Duodenal mucosa (tissue), 2 donors: Measurements from ENCODE around the gene RFT1.

Experiments used
- H3K27ac ChIP-seq: one replicate; pipeline ENCODE4 v1.7.0; 2013; ENCODE audit warnings: low read depth, low read length
- H3K27me3 ChIP-seq, 2 donors: one replicate each; pipeline ENCODE4 v1.7.0; 2013; ENCODE audit warnings: low read length in 2 of 2, control low read depth in 1 of 2; ENCODE audit not compliant: insufficient read depth in 2 of 2, control insufficient read depth in 1 of 2
- H3K36me3 ChIP-seq, 2 donors: one replicate each; pipeline ENCODE4 v1.7.0; 2013; ENCODE audit warnings: low read length in 2 of 2, control low read depth in 1 of 2; ENCODE audit not compliant: insufficient read depth in 2 of 2, control insufficient read depth in 1 of 2
- H3K4me1 ChIP-seq, 2 donors: one replicate each; pipeline ENCODE4 v1.7.0; 2013; ENCODE audit warnings: low read length in 2 of 2, control low read depth in 1 of 2; ENCODE audit not compliant: insufficient read depth in 2 of 2, control insufficient read depth in 1 of 2
- H3K4me3 ChIP-seq, 2 donors: one replicate each; pipeline ENCODE4 v1.7.0; 2013; ENCODE audit warnings: low read length in 2 of 2, low read depth in 1 of 2
- H3K9ac ChIP-seq, 2 donors: one replicate each; pipeline ENCODE4 v1.7.0; 2013; ENCODE audit warnings: low read length in 2 of 2, low read depth in 1 of 2
- H3K9me3 ChIP-seq, 2 donors: one replicate each; pipeline ENCODE4 v1.7.0; 2013; ENCODE audit warnings: low read length in 2 of 2, control low read depth in 1 of 2; ENCODE audit not compliant: control insufficient read depth in 1 of 2

Gene RFT1

GRCh38 chr3:53142986-53143385, 12.8 kb upstream of the RFT1 start:
- H3K36me3 ChIP-seq, result no peaks in the 10 kb centered on the region
- no peaks in the 10 kb centered on the region for H3K9me3 ChIP-seq
- H3K4me3 ChIP-seq, result no peak overlapping the region
- peaks cover 42 to 61% of the 10 kb centered on the region in 2 donors for H3K4me1 ChIP-seq
- no peak overlapping the region for H3K27ac ChIP-seq
- H3K27me3 ChIP-seq, result no peaks in the 10 kb centered on the region
- H3K9ac ChIP-seq, result no peak overlapping the region

- Histone ChIP-seq H3K27me3 (no peaks in the 10 kb centered on the region), H3K27ac (no peak overlapping the region), H3K4me3 (no peak overlapping the region), H3K9ac (no peak overlapping the region), H3K36me3 (no peaks in the 10 kb centered on the region), H3K9me3 (no peaks in the 10 kb centered on the region), H3K4me1 (peaks cover 23 to 43% of the 10 kb centered on the region in 2 donors)
Measured at GRCh38 chr3:53140847-53141845, 10.9 kb upstream of the RFT1 start.

- no peaks in the 10 kb centered on the region for H3K27me3 ChIP-seq
- H3K36me3 ChIP-seq, result no peaks in the 10 kb centered on the region
- H3K4me1 ChIP-seq, result peaks cover 15 to 35% of the 10 kb centered on the region in 2 donors
- H3K4me3 ChIP-seq, result no peak overlapping the region
- no peak overlapping the region for H3K9ac ChIP-seq
- H3K9me3 ChIP-seq, result no peaks in the 10 kb centered on the region
- no peak overlapping the region for H3K27ac ChIP-seq
Measured at GRCh38 chr3:53139906-53140846, 9.9 kb upstream of the RFT1 start.

GRCh38 chr3:53137835-53138446, 7.7 kb upstream of the RFT1 start:
- H3K9me3 ChIP-seq, result no peaks in the 10 kb centered on the region
- no peaks in the 10 kb centered on the region for H3K27me3 ChIP-seq
- H3K27ac ChIP-seq, result no peak overlapping the region
- peaks cover 19 to 25% of the 10 kb centered on the region in 2 donors for H3K4me1 ChIP-seq
- no peak overlapping the region for H3K9ac ChIP-seq
- no peaks in the 10 kb centered on the region for H3K36me3 ChIP-seq
- no peak overlapping the region for H3K4me3 ChIP-seq

- Histone ChIP-seq H3K36me3 (no peaks in the 10 kb centered on the region), H3K9me3 (no peaks in the 10 kb centered on the region), H3K27ac (no peak overlapping the region), H3K4me1 (peaks cover 14 to 25% of the 10 kb centered on the region in 2 donors), H3K4me3 (no peak overlapping the region), H3K9ac (no peak overlapping the region), H3K27me3 (no peaks in the 10 kb centered on the region)
Measured at GRCh38 chr3:53137221-53137620, 7.0 kb upstream of the RFT1 start.

- Histone ChIP-seq H3K27ac (no peak overlapping the region), H3K4me1 (peaks cover 18 to 20% of the 10 kb centered on the region in 2 donors)
Measured at GRCh38 chr3:53134631-53135232, 4.5 kb upstream of the RFT1 start.

GRCh38 chr3:53132347-53132746, 2.1 kb upstream of the RFT1 start:
- H3K9me3 ChIP-seq, result no peaks in the 10 kb centered on the region
- no peaks in the 10 kb centered on the region for H3K27me3 ChIP-seq
- no peaks in the 10 kb centered on the region for H3K36me3 ChIP-seq
- no peak overlapping the region for H3K27ac ChIP-seq
- no peak overlapping the region for H3K4me3 ChIP-seq
- H3K4me1 ChIP-seq, result peaks cover 26 to 30% of the 10 kb centered on the region in 2 donors
- H3K9ac ChIP-seq, result no peak overlapping the region

More at GRCh38 chr3:53134631-53135232, 4.5 kb upstream of the RFT1 start:
- no peaks in the 10 kb centered on the region for H3K27me3 ChIP-seq
- H3K4me3 ChIP-seq, result no peak overlapping the region
- no peaks in the 10 kb centered on the region for H3K36me3 ChIP-seq
- peak overlapping the region in 1 of 2 donors; percentile 41 for H3K9ac ChIP-seq
- H3K9me3 ChIP-seq, result no peaks in the 10 kb centered on the region

GRCh38 chr3:53131096-53131495, 861 bp upstream of the RFT1 start:
- Histone ChIP-seq H3K4me3 (peak overlapping the region; percentile 75 to 88), H3K9ac (peak overlapping the region; percentile 76 to 94), H3K4me1 (peaks cover 26 to 30% of the 10 kb centered on the region in 2 donors), H3K9me3 (no peaks in the 10 kb centered on the region), H3K27me3 (no peaks in the 10 kb centered on the region), H3K36me3 (no peaks in the 10 kb centered on the region), H3K27ac (no peak overlapping the region)

- H3K36me3 ChIP-seq, result peaks cover 3 to 15% of the 10 kb centered on the region in 2 donors
- H3K4me3 ChIP-seq, result peak overlapping the region; percentile 75 to 88
- H3K4me1 ChIP-seq, result peaks cover 20 to 21% of the 10 kb centered on the region in 2 donors
- H3K27ac ChIP-seq, result no peak overlapping the region
- H3K27me3 ChIP-seq, result no peaks in the 10 kb centered on the region
- no peaks in the 10 kb centered on the region for H3K9me3 ChIP-seq
- peak overlapping the region; percentile 76 to 94 for H3K9ac ChIP-seq
Measured at GRCh38 chr3:53129344-53129743, 891 bp downstream of the RFT1 start.
